Lower leg skin (tissue), 4 donors: Measurements from ENCODE around the gene APP. TPM values are rescaled to one million over a fixed set of nuclear protein-coding genes. Genes with fewer than 3 reads are reported as not detected.

Experiments used
- DNase-seq, 2 donors: peaks; one replicate each; pipeline ENCODE4 v3.0.0-alpha.2; 2019; ENCODE audit warnings: low spot score in 2 of 2
- H3K4me3 ChIP-seq: fragments of 200-600 bp; sonication (generic); 2 replicates; pipeline ENCODE4 v1.5.1; 2017; ENCODE audit warnings: mild to moderate bottlenecking, low read depth; ENCODE audit not compliant: poor library complexity, severe bottlenecking
- POLR2A ChIP-seq, 2 donors: fragments of 450-650 bp; IDR thresholded peaks; one replicate each; pipeline ENCODE4 v1.6.1; 2016 to 2017; ENCODE audit warnings: antibody characterized with exemption in 2 of 2, mild to moderate bottlenecking in 1 of 2, moderate library complexity in 1 of 2
- WGBS, 2 donors: methylation state at CpG; one replicate each; pipeline ENCODE4 v1.1.5; 2018; 5-methylcytosine and 5-hydroxymethylcytosine counted together
- intact Hi-C: fragments of 100-400 bp; cut with DNase I; formaldehyde crosslinking; loops from one replicate; pipeline ENCODE4 v1.15.0; 2023; ENCODE audit warnings: low total_unique reads
- total RNA-seq, 4 donors: library from RNA; depleted of rRNA; stranded (reverse); fragments of >200 nt; gene quantifications; one replicate each; pipeline ENCODE4 v1.1.0, GENCODE V29; 2016
- TF ChIP-seq, protein P1 (sequence below), 3 donors: fragments of 450-650 bp; IDR thresholded peaks; one replicate each; pipeline ENCODE4 v1.5.1; 2016; ENCODE audit warnings: antibody characterized with exemption in 3 of 3, mild to moderate bottlenecking in 3 of 3, moderate library complexity in 2 of 3

The APP gene
- total RNA-seq, 4 donors from 2014 or later, result 240 to 403 (median 331) TPM

DNA sequence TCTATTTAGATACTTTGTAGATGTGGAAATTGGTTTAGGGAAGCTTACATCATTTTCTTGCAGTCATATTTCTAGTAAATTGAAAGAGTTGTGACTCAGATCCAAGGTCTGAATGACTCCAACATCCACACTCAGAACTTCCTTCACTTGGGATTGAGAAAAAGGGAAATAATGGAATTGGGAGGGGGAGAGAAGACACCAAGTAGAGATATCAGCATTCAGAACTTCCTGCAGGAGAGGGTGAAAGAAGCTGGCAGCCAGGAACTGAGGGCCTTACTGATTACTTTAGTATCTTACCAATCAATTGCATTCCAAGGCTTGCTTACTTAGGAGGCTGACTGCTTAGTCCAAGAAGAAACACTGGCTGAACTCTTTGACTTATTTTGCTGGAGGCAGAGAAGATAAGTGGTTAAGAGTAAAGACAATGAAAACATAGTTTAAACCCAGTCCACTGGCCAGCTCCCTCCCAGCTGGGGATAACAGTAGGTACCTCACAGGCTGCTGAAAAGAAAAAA lies 21.7 kb downstream of the APP start:
- no peak overlapping the region for H3K4me3 ChIP-seq
- DNase-seq, result no peak
- intact Hi-C loops, result no loop called here
- TF ChIP-seq POLR2A (IDR thresholded peaks at IDR 0.05), result no peak
- TF ChIP-seq, protein P1, sequence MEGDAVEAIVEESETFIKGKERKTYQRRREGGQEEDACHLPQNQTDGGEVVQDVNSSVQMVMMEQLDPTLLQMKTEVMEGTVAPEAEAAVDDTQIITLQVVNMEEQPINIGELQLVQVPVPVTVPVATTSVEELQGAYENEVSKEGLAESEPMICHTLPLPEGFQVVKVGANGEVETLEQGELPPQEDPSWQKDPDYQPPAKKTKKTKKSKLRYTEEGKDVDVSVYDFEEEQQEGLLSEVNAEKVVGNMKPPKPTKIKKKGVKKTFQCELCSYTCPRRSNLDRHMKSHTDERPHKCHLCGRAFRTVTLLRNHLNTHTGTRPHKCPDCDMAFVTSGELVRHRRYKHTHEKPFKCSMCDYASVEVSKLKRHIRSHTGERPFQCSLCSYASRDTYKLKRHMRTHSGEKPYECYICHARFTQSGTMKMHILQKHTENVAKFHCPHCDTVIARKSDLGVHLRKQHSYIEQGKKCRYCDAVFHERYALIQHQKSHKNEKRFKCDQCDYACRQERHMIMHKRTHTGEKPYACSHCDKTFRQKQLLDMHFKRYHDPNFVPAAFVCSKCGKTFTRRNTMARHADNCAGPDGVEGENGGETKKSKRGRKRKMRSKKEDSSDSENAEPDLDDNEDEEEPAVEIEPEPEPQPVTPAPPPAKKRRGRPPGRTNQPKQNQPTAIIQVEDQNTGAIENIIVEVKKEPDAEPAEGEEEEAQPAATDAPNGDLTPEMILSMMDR (IDR thresholded peaks at IDR 0.05), result no peak

DNA sequence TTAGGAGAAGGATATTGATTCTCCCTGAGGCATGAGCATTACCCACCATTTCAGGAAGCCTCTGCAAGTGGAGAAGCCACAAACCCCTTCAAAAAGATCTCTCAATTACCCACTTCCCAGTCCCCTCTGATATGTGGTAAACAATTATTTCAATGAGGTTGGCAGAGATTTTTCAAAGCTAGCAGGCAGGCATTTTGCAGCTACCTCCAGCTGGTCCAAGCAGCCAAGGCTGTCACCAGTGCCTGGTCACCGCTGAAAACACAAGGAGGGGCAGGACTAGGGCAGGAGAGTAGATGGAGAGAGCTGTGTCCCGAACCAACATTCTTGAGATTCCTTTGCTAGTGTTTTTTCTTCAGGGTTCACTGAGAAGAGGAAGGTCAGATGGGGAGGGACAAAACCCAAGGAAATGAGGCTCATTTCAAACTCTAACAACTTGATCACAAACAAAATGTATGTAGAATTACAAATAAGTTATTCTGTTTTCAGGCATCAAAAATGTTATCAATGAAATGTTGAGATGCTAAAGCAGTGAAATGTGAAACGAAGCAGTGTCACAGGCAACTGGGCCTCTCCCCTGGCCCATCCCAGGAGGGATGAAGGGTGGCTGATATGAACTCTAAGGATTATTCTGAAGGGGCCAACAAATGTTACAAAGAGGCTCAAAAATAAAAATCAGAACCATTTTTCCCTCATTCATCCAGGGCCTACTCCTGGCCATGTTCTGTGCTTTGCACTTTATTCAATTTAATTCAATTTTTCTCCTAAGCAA lies 22.3 kb downstream of the APP start:
- intact Hi-C loops, result no loop called here

GRCh38 chr21:26147535-26147934 lies 23.0 kb downstream of the APP start:
- no peak for DNase-seq
- TF ChIP-seq, protein P1 (IDR thresholded peaks at IDR 0.05), result no peak
- no peak for TF ChIP-seq POLR2A (IDR thresholded peaks at IDR 0.05)
- WGBS, 2 donors, result 64 to 69% methylated on average over 4 of the region's 4 CpGs
- H3K4me3 ChIP-seq, result no peak overlapping the region
- intact Hi-C loops, result no loop called here

More for the DNA sequence above, 22.3 kb downstream of the APP start:
- no peak for DNase-seq
- WGBS, 2 donors, result 43 to 64% methylated on average over 3 of the region's 3 CpGs
- TF ChIP-seq POLR2A (IDR thresholded peaks at IDR 0.05), result no peak
- TF ChIP-seq, protein P1 (IDR thresholded peaks at IDR 0.05), result no peak
- no peak overlapping the region for H3K4me3 ChIP-seq

- no peak for DNase-seq
- TF ChIP-seq POLR2A (IDR thresholded peaks at IDR 0.05), result no peak
- TF ChIP-seq, protein P1 (IDR thresholded peaks at IDR 0.05), result no peak
- intact Hi-C loops, result no loop called here
- WGBS, 2 donors, result 100% methylated on average over 1 of the region's 1 CpG
- H3K4me3 ChIP-seq, result no peak overlapping the region
Measured at GRCh38 chr21:26146681-26147080, 23.9 kb downstream of the APP start.

GRCh38 chr21:26144031-26144430 lies 26.5 kb downstream of the APP start:
- WGBS, 2 donors, result 90 to 92% methylated on average over 4 of the region's 4 CpGs
- intact Hi-C loops, result no loop called here
- no peak for TF ChIP-seq POLR2A (IDR thresholded peaks at IDR 0.05)
- TF ChIP-seq, protein P1 (IDR thresholded peaks at IDR 0.05), result no peak
- no peak overlapping the region for H3K4me3 ChIP-seq
- no peak for DNase-seq
